Measurements from ENCODE around the gene SPRED1.

GRCh38 chr15:38307251-38307650 lies 54.6 kb downstream of the SPRED1 start:
- TF ChIP-seq CTCF (conservative IDR thresholded peaks at IDR 0.05; ENCODE audit: low read depth in 2 of 2): no peak
- TF ChIP-seq, protein P1, sequence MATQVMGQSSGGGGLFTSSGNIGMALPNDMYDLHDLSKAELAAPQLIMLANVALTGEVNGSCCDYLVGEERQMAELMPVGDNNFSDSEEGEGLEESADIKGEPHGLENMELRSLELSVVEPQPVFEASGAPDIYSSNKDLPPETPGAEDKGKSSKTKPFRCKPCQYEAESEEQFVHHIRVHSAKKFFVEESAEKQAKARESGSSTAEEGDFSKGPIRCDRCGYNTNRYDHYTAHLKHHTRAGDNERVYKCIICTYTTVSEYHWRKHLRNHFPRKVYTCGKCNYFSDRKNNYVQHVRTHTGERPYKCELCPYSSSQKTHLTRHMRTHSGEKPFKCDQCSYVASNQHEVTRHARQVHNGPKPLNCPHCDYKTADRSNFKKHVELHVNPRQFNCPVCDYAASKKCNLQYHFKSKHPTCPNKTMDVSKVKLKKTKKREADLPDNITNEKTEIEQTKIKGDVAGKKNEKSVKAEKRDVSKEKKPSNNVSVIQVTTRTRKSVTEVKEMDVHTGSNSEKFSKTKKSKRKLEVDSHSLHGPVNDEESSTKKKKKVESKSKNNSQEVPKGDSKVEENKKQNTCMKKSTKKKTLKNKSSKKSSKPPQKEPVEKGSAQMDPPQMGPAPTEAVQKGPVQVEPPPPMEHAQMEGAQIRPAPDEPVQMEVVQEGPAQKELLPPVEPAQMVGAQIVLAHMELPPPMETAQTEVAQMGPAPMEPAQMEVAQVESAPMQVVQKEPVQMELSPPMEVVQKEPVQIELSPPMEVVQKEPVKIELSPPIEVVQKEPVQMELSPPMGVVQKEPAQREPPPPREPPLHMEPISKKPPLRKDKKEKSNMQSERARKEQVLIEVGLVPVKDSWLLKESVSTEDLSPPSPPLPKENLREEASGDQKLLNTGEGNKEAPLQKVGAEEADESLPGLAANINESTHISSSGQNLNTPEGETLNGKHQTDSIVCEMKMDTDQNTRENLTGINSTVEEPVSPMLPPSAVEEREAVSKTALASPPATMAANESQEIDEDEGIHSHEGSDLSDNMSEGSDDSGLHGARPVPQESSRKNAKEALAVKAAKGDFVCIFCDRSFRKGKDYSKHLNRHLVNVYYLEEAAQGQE (IDR thresholded peaks at IDR 0.05; ENCODE audit: unreplicated experiment): no peak
- TF ChIP-seq CREB1 (CRISPR knock-in tag; IDR thresholded peaks at IDR 0.05; ENCODE audit: low read depth): no peak
- no peak for TF ChIP-seq EZH2 (IDR thresholded peaks at IDR 0.05; ENCODE audit: low read depth, unreplicated experiment)
- TF ChIP-seq EZH2phosphoT487 (IDR thresholded peaks at IDR 0.05; ENCODE audit: unreplicated experiment): no peak
- no peak for TF ChIP-seq JUNB (IDR thresholded peaks at IDR 0.05; ENCODE audit: unreplicated experiment)
- no peak for TF ChIP-seq POLR2AphosphoS5 (IDR thresholded peaks at IDR 0.05; ENCODE audit: low read depth)
- TF ChIP-seq, protein P2, sequence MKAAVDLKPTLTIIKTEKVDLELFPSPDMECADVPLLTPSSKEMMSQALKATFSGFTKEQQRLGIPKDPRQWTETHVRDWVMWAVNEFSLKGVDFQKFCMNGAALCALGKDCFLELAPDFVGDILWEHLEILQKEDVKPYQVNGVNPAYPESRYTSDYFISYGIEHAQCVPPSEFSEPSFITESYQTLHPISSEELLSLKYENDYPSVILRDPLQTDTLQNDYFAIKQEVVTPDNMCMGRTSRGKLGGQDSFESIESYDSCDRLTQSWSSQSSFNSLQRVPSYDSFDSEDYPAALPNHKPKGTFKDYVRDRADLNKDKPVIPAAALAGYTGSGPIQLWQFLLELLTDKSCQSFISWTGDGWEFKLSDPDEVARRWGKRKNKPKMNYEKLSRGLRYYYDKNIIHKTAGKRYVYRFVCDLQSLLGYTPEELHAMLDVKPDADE (IDR thresholded peaks at IDR 0.05): no peak
- no peak for TF ChIP-seq ZNF331 (CRISPR knock-in tag; IDR thresholded peaks at IDR 0.05; ENCODE audit: low read depth)
- no peak for TF ChIP-seq ZNF114 (CRISPR knock-in tag; IDR thresholded peaks at IDR 0.05)
- TF ChIP-seq ZNF462 (CRISPR knock-in tag; IDR thresholded peaks at IDR 0.05): no peak
- no peak for TF ChIP-seq STAT1 (IDR thresholded peaks at IDR 0.05; ENCODE audit: unreplicated experiment)
- no peak for TF ChIP-seq NANOG (IDR thresholded peaks at IDR 0.05; ENCODE audit: borderline replicate concordance)

All from GM23338 (cell line).